RWPE1 (cell line): ENCODE data around the gene HLA-DRB5.

Experiments used
- CTCF ChIA-PET: fragments of 350-600 bp; sonication (Branson Sonifier 250); formaldehyde crosslinking; extraction: SDS; loops from one replicate; lab custom pipeline; 2021; lab: Yijun Ruan, JAX
- POLR2A ChIA-PET: fragments of 400-600 bp; formaldehyde crosslinking; extraction: SDS; loops from one replicate; lab custom pipeline; 2020; ENCODE audit warnings: antibody characterized with exemption; ENCODE audit not compliant: low non-redundant PET; lab: Yijun Ruan, JAX
- DNase-seq: peaks from one replicate; pipeline ENCODE4 v3.0.0; 2012; ENCODE audit warnings: low spot score
- H3K27ac ChIP-seq: fragments of 450-650 bp; 2 replicates; pipeline ENCODE4 v1.5.1; 2017
- CTCF ChIP-seq: fragments of 450-650 bp; conservative IDR thresholded peaks from 2 replicates; pipeline ENCODE4 v1.5.1; 2017; ENCODE audit warnings: low read depth, mild to moderate bottlenecking

The HLA-DRB5 gene

DNA sequence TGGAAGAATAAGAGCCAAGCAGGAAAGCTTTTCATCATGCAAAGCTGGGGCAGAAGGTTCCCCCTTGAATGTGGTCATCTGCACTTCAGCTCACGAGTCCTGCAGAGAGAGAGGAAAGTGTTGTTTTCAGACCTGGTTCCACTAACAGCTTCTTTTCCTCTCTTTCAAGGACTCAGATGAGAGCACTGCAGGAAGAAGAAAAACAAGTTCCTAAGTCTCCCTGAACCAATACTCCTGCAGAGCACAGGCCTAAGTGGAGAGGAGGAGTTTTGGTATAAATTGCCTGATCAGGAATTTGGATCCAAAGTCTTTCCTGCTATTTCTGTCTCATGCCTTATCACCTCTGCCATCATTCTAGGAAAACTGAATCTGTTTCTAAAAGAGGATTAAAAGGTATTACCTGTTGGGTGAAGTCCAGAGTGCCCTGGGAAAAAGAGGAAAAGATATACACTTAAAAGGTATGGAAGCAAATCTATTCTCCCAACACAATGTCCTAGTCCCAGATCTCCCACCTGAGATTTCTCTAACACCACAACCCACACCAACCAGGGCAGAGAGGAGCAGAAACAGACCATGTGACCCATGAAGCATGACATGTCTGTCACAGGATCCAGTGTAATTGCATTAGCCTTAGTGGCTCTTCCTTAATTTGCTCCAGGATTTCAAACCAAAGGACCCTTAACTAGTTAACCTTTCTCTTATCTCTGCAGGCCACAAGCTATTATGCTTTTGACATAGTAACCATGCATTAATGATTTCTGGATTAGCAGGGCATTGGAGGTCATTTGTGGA lies 12.2 kb downstream of the HLA-DRB5 start:
- ChIA-PET CTCF (no interaction called here), POLR2A (no interaction called here)
- no peak for TF ChIP-seq CTCF
- DNase-seq: no peak
- no peak overlapping the region for H3K27ac ChIP-seq

- ChIA-PET POLR2A (no interaction called here), CTCF (no interaction called here)
- H3K27ac ChIP-seq: no peak overlapping the region
- DNase-seq: no peak
- no peak for TF ChIP-seq CTCF
Measured at GRCh38 chr6:32501016-32501415, 29.1 kb downstream of the HLA-DRB5 start.

GRCh38 chr6:32492351-32492750 lies 37.7 kb downstream of the HLA-DRB5 start:
- no peak for TF ChIP-seq CTCF
- DNase-seq: no peak
- POLR2A ChIA-PET: no interaction called here
- H3K27ac ChIP-seq: no peak overlapping the region
- CTCF ChIA-PET: no interaction called here

DNA sequence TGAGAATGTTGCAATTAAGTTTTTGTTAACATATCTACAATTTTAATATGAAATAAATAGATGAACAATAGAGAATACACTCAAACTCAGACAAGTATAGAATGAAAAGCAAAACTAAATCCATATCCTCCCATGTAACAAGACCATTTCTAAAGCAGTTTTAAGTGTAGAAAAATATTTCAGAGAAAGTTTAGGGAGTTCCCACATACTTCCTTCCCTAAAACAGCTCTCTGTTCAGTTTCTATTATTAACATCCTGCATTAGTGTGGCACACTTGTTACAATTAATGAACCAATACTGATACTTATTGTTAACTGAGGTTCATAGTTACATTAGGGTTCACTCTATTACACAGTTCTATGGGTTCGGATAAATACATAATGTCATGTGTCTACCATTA lies 38.4 kb downstream of the HLA-DRB5 start:
- DNase-seq: no peak
- TF ChIP-seq CTCF: no peak
- H3K27ac ChIP-seq: no peak overlapping the region
- POLR2A ChIA-PET: no interaction called here
- CTCF ChIA-PET: no interaction called here

- POLR2A ChIA-PET: no interaction called here
- no peak for TF ChIP-seq CTCF
- CTCF ChIA-PET: interaction anchor here (0.5 kb wide), 1 partner anchor 857 kb away, joined by 4 read pairs; no protein-coding TSS in a partner anchor
- no peak for DNase-seq
- H3K27ac ChIP-seq: no peak overlapping the region
Measured at GRCh38 chr6:32488083-32488482, 42.0 kb downstream of the HLA-DRB5 start.

- DNase-seq: no peak
- no peak for TF ChIP-seq CTCF
- CTCF ChIA-PET: no interaction called here
- H3K27ac ChIP-seq: no peak overlapping the region
- POLR2A ChIA-PET: no interaction called here
Measured at GRCh38 chr6:32484614-32484998, 45.5 kb downstream of the HLA-DRB5 start.
